MM.1S (cell line): Measurements from ENCODE around the gene CCDC192.

Experiments
- EZH2 ChIP-seq: fragments of 300-600 bp; sonication (generic); optimal IDR thresholded peaks from 2 replicates; pipeline ENCODE3; 2017; ENCODE audit warnings: low read depth, mild to moderate bottlenecking, antibody characterized with exemption, low read length, mixed read lengths
- EZH2phosphoT487 ChIP-seq: fragments of 300-600 bp; sonication (generic); IDR thresholded peaks from 2 replicates; pipeline ENCODE4 v1.6.1; 2018; ENCODE audit warnings: antibody characterized with exemption, low read length
- TF ChIP-seq, protein P1 (sequence below): fragments of 300-600 bp; sonication (generic); IDR thresholded peaks from 2 replicates; pipeline ENCODE4 v1.5.1; 2016; ENCODE audit warnings: antibody characterized with exemption, low read length, mixed read lengths

DNA sequence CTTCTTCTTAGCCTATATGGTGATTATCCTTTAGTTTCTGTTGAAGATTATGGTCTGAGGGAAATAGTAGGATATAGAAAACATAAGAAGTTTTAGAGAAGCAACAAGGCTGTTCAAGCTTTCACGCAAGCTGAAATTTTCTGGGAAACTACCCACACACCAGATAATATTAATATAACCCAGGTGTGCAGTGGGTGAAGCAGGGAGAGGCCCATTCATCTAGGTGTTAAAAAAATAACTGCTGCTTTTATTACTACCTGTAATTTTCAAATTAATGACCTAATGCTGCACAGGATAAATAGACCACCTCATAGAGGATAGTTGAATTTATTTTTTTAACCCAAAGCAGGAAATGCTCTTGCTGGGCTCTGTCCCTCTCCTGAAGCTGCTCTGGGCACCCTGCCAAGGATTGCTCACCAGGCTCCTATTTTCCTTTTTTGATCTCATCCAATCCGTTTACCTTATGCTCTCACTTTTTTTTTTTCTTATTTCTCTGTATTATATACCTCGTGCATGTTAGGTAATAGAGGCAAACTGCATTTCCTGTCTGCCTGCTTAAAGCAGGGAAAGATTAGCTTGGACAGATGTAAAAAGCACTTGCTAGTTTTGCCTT is 256.1 kb downstream of the CCDC192 start:
- TF ChIP-seq, protein P1, sequence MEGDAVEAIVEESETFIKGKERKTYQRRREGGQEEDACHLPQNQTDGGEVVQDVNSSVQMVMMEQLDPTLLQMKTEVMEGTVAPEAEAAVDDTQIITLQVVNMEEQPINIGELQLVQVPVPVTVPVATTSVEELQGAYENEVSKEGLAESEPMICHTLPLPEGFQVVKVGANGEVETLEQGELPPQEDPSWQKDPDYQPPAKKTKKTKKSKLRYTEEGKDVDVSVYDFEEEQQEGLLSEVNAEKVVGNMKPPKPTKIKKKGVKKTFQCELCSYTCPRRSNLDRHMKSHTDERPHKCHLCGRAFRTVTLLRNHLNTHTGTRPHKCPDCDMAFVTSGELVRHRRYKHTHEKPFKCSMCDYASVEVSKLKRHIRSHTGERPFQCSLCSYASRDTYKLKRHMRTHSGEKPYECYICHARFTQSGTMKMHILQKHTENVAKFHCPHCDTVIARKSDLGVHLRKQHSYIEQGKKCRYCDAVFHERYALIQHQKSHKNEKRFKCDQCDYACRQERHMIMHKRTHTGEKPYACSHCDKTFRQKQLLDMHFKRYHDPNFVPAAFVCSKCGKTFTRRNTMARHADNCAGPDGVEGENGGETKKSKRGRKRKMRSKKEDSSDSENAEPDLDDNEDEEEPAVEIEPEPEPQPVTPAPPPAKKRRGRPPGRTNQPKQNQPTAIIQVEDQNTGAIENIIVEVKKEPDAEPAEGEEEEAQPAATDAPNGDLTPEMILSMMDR, result no peak
- TF ChIP-seq EZH2 (no peak), EZH2phosphoT487 (no peak)
